DND-41 (cell line): ENCODE results near the gene GLRA1.

Experiments used
- ATAC-seq: fragments of 200-7000 bp; cut with Tn5 transposase; 3 replicates; pipeline ENCODE4 v1.9.1; 2021; ENCODE audit warnings: low read depth; ENCODE audit not compliant: insufficient read depth
- DNase-seq: peaks from one replicate; pipeline ENCODE4 v3.0.0-alpha.2; 2020
- H2AFZ ChIP-seq: 2 replicates; pipeline ENCODE4 v1.6.0; 2012; ENCODE audit warnings: low read depth, low read length
- H3K27ac ChIP-seq: 2 replicates; pipeline ENCODE4 v1.5.1; 2012; ENCODE audit warnings: low read length, inconsistent platforms
- H3K27me3 ChIP-seq: fragments of 200-600 bp; sonication (generic); 2 replicates; pipeline ENCODE4 v1.6.0; 2012; ENCODE audit warnings: low read length, mild to moderate bottlenecking, inconsistent platforms; ENCODE audit not compliant: insufficient read depth, poor library complexity
- H3K36me3 ChIP-seq: 2 replicates; pipeline ENCODE4 v1.5.1; 2012; ENCODE audit warnings: low read length, inconsistent platforms; ENCODE audit not compliant: insufficient read depth
- H3K4me1 ChIP-seq: 2 replicates; pipeline ENCODE4 v1.5.1; 2012; ENCODE audit warnings: mild to moderate bottlenecking, low read length; ENCODE audit not compliant: insufficient read depth
- H3K4me2 ChIP-seq: 2 replicates; pipeline ENCODE4 v1.6.0; 2012; ENCODE audit warnings: mild to moderate bottlenecking, moderate library complexity, low read length, inconsistent platforms; ENCODE audit not compliant: insufficient read depth
- H3K4me3 ChIP-seq, 2 experiments: fragments of 200-600 bp in 1 of 2; shearing (Covaris generic) in 1 of 2; 2 replicates each; pipeline ENCODE4 v1.5.1; 2012 to 2016; ENCODE audit warnings: inconsistent platforms in 2 of 2, low read length in 2 of 2, mild to moderate bottlenecking in 2 of 2, low read depth in 1 of 2, moderate library complexity in 1 of 2
- H3K79me2 ChIP-seq: 2 replicates; pipeline ENCODE4 v1.6.0; 2012; ENCODE audit warnings: low read length, inconsistent platforms; ENCODE audit not compliant: insufficient read depth
- H3K9ac ChIP-seq: 2 replicates; pipeline ENCODE4 v1.6.0; 2012; ENCODE audit warnings: low read depth, mild to moderate bottlenecking, inconsistent platforms, low read length, moderate library complexity
- H3K9me3 ChIP-seq: 2 replicates; pipeline ENCODE4 v1.5.1; 2012; ENCODE audit warnings: low read length, moderate library complexity, mild to moderate bottlenecking, inconsistent platforms; ENCODE audit not compliant: insufficient read depth, severe bottlenecking
- H4K20me1 ChIP-seq: 2 replicates; pipeline ENCODE4 v1.6.0; 2012; ENCODE audit warnings: low read length; ENCODE audit not compliant: insufficient read depth
- EZH2 ChIP-seq: IDR thresholded peaks from 3 replicates; pipeline ENCODE4 v1.6.1; 2012; ENCODE audit warnings: borderline replicate concordance, low read depth, mild to moderate bottlenecking, moderate library complexity, low read length, inconsistent platforms; ENCODE audit not compliant: severe bottlenecking
- TF ChIP-seq, protein P1 (sequence below): IDR thresholded peaks from 2 replicates; pipeline ENCODE4 v1.5.1; 2012; ENCODE audit warnings: borderline replicate concordance, low read length, moderate library complexity, mild to moderate bottlenecking; ENCODE audit not compliant: poor library complexity, severe bottlenecking; ENCODE audit errors: extremely low read depth

The GLRA1 gene

DNA sequence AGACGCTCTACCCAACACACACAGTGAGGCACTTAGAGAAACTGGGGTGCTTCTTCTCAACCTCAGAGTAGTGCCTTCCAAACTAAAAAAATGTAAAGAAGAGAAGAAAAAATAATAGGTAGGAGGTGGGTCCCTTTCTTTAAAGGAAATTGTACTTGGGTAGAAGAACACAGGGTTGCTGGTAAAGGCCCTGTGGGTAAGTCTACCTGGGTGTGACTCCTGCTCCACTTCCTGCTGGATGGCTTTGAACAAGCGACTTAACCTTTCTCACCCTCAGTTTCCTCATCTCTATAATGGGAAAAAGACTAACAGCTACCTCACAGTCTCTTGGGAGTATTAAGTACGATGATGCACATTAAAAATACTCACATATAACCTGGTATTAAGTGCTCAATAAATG, 32.1 kb upstream of the GLRA1 start:
- Histone ChIP-seq H3K9me3 (no peaks in the 10 kb centered on the region), H3K4me1 (no peaks in the 10 kb centered on the region), H3K9ac (no peak overlapping the region), H3K27ac (no peak overlapping the region), H3K4me2 (no peak overlapping the region), H3K36me3 (no peaks in the 10 kb centered on the region), H3K79me2 (no peaks in the 10 kb centered on the region), H3K27me3 (peaks cover 7% of the 10 kb centered on the region), H2AFZ (no peak overlapping the region), H4K20me1 (no peaks in the 10 kb centered on the region), H3K4me3 (no peak overlapping the region)
- no peak for DNase-seq
- no peak for ATAC-seq
- TF ChIP-seq EZH2 = no peak
- TF ChIP-seq, protein P1, sequence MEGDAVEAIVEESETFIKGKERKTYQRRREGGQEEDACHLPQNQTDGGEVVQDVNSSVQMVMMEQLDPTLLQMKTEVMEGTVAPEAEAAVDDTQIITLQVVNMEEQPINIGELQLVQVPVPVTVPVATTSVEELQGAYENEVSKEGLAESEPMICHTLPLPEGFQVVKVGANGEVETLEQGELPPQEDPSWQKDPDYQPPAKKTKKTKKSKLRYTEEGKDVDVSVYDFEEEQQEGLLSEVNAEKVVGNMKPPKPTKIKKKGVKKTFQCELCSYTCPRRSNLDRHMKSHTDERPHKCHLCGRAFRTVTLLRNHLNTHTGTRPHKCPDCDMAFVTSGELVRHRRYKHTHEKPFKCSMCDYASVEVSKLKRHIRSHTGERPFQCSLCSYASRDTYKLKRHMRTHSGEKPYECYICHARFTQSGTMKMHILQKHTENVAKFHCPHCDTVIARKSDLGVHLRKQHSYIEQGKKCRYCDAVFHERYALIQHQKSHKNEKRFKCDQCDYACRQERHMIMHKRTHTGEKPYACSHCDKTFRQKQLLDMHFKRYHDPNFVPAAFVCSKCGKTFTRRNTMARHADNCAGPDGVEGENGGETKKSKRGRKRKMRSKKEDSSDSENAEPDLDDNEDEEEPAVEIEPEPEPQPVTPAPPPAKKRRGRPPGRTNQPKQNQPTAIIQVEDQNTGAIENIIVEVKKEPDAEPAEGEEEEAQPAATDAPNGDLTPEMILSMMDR = no peak

DNA sequence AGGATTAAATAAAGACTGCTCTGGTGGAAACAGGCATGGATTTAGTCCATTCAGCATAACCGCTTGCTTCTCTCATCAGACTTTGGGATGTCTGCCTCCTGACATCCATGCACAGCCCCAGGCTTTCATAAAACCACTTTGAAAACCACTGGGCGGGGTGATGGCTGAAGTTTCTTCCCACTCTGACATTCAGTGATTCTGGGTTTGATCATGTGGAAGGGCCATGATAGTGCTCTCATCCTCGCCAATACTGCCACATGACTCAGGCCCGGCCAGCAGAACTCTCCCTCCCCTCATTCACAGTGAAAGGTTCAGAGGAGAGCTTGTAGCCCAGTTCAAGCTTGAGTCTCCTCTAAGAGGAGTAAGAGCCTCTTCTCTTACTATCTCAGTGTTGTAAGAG, 29.6 kb upstream of the GLRA1 start:
- no peak overlapping the region for H3K9ac ChIP-seq
- H2AFZ ChIP-seq = no peak overlapping the region
- no peaks in the 10 kb centered on the region for H3K4me1 ChIP-seq
- no peaks in the 10 kb centered on the region for H3K79me2 ChIP-seq
- DNase-seq = no peak
- no peak overlapping the region for H3K27ac ChIP-seq
- no peaks in the 10 kb centered on the region for H4K20me1 ChIP-seq
- H3K9me3 ChIP-seq = no peaks in the 10 kb centered on the region
- no peaks in the 10 kb centered on the region for H3K36me3 ChIP-seq
- H3K4me3 ChIP-seq = no peak overlapping the region
- TF ChIP-seq, protein P1 = no peak
- no peak for TF ChIP-seq EZH2
- peaks cover 3% of the 10 kb centered on the region for H3K27me3 ChIP-seq
- no peak overlapping the region for H3K4me2 ChIP-seq
- ATAC-seq = no peak

DNA sequence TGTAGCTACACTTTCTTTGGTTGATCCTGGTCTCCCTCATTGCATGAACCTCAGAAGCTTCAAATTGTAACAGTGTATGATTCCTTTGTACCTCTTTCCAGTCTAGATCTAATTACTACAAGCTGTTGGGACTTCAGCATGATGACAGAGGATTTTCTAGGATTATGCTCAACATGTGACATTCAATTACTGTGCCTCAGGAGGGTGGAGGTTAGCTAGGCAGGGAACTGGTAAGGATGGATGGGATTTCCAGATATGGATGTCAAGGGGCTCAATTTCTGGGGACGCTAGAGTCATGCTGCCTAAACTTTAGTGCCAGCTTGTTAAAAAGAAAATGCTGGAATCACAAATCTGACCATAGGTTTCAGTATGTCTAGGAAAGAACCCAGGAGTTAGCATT, 29.2 kb upstream of the GLRA1 start:
- Histone ChIP-seq H3K9ac (no peak overlapping the region), H3K4me2 (no peak overlapping the region), H2AFZ (no peak overlapping the region), H4K20me1 (no peaks in the 10 kb centered on the region), H3K27ac (no peak overlapping the region), H3K79me2 (no peaks in the 10 kb centered on the region), H3K9me3 (no peaks in the 10 kb centered on the region), H3K4me1 (no peaks in the 10 kb centered on the region), H3K27me3 (peaks cover 3% of the 10 kb centered on the region), H3K36me3 (no peaks in the 10 kb centered on the region), H3K4me3 (no peak overlapping the region)
- ATAC-seq (no peak), DNase-seq (no peak)
- TF ChIP-seq, protein P1 = no peak
- no peak for TF ChIP-seq EZH2

DNA sequence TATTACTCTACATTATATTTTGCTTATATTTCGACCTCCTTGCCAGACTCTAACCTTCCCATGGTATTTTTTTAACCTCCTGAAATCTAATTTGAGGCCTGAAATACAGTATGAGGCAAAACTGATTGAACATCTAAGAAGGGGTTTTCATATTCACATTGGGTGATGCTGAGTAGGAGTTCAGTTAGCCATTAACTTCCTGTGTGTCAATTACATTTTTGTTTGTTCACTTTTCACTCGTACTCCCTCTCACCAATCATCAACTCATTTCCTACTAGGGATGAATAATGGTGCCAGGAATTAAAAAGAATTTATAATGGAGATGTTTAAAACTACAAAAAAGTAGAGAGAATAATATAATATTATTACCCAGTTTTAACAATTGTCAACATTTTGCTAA, 27.6 kb upstream of the GLRA1 start:
- H3K36me3 ChIP-seq = no peaks in the 10 kb centered on the region
- no peaks in the 10 kb centered on the region for H3K9me3 ChIP-seq
- H3K79me2 ChIP-seq = no peaks in the 10 kb centered on the region
- no peak overlapping the region for H2AFZ ChIP-seq
- no peak overlapping the region for H3K4me3 ChIP-seq
- H4K20me1 ChIP-seq = no peaks in the 10 kb centered on the region
- no peak for DNase-seq
- TF ChIP-seq, protein P1 = no peak
- no peak for TF ChIP-seq EZH2
- no peak for ATAC-seq
- H3K4me1 ChIP-seq = no peaks in the 10 kb centered on the region
- no peak overlapping the region for H3K4me2 ChIP-seq
- no peak overlapping the region for H3K27ac ChIP-seq
- H3K27me3 ChIP-seq = peaks cover 3% of the 10 kb centered on the region
- no peak overlapping the region for H3K9ac ChIP-seq
